Activated CD8-positive, alpha-beta T cell treated with anti-CD3 and anti-CD28 coated beads for 36 hours (primary cell): ENCODE results near the gene TALDO1. TPM values are rescaled to one million over a fixed set of nuclear protein-coding genes. Genes with fewer than 3 reads are reported as not detected.

Experiments used
- ATAC-seq: fragments of 200-7000 bp; cut with Tn5 transposase; one replicate; pipeline ENCODE4 v1.10.0; 2021; ENCODE audit warnings: mild to moderate bottlenecking, moderate library complexity
- CTCF ChIA-PET: fragments of 350-600 bp; sonication (Branson Sonifier 250); formaldehyde crosslinking; loops from one replicate; lab custom pipeline; 2021; ENCODE audit warnings: antibody characterized with exemption; lab: Charles Lee
- POLR2A ChIA-PET: fragments of 350-600 bp; sonication (Branson Sonifier 250); formaldehyde crosslinking; loops from one replicate; lab custom pipeline; 2021; ENCODE audit warnings: antibody characterized with exemption; lab: Charles Lee
- DNase-seq: peaks from one replicate; pipeline ENCODE4 v3.0.0-alpha.2; 2020
- H3K27ac Mint-ChIP-seq: one replicate; pipeline ENCODE4 v1.8.0; 2021; ENCODE audit warnings: mild to moderate bottlenecking, mixed read lengths
- H3K27me3 Mint-ChIP-seq: one replicate; pipeline ENCODE4 v1.8.0; 2021; ENCODE audit warnings: mixed read lengths
- H3K36me3 Mint-ChIP-seq: one replicate; pipeline ENCODE4 v1.8.0; 2021; ENCODE audit warnings: low read depth, mixed read lengths
- H3K4me1 Mint-ChIP-seq: one replicate; pipeline ENCODE4 v1.8.0; 2021; ENCODE audit warnings: low read depth, mixed read lengths
- H3K4me3 Mint-ChIP-seq: one replicate; pipeline ENCODE4 v1.8.0; 2021; ENCODE audit warnings: mild to moderate bottlenecking, moderate library complexity, mixed read lengths
- H3K9me3 Mint-ChIP-seq: one replicate; pipeline ENCODE4 v1.8.0; 2021; ENCODE audit warnings: mixed read lengths
- intact Hi-C: fragments of 100-400 bp; cut with micrococcal nuclease; formaldehyde crosslinking; loops from one replicate; pipeline ENCODE4 v1.10.0; 2022
- total RNA-seq, 2 experiments: library from RNA; stranded (reverse); gene quantifications; one replicate each; pipeline ENCODE4 v1.2.3, GENCODE V29; 2021
- TF ChIP-seq, protein P1 (sequence below): fragments of 200-600 bp; IDR thresholded peaks from one replicate; pipeline ENCODE4 v1.8.0; 2022; ENCODE audit warnings: antibody characterized with exemption, mild to moderate bottlenecking

TALDO1 gene
- total RNA-seq, 2 experiments from 2014 or later = 234 to 241 TPM

DNA sequence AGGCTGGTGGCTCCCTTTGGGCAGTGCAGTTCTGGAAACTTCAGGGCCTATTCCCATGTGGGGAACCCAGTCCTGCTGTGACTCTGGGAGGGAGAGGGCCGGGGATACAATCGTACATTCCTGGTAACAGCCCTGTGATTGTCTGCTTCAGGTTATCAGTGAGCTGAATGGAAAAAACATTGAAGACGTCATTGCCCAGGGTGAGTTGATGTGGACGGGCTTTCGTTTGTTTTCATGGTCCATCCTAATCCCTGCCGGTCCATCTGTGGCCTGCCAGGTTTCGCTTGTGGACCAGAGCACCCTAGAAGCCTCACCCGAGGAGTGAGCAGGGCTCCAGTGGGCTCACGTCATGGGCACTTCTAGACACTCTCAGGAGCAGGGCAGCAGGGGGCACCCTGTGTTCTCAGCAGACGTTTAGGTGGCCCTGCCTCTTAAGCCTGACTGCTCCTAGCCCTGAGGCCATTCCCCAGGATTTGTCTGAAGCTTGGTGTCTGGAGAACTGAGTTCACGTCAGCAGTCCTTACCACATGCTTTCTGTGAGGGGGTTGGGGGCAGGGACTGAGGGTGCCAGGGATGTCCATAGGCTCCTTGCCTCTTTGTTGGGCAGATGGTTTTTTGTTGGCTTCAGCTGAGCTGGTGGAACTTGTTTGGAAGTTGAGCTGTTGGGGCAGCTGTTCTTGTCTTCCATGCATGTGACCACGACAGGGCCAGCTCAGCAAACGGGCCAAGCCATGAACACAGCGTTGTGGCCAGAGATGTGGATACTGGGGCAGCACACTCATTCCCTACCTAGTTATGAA, 64.4 kb downstream of the TALDO1 start:
- Mint-ChIP-seq H3K4me3 (peak overlapping the region; percentile 87), H3K27ac (peak overlapping the region; percentile 87), H3K27me3 (no peaks in the 10 kb centered on the region), H3K4me1 (peaks cover 28% of the 10 kb centered on the region), H3K36me3 (peaks cover 44% of the 10 kb centered on the region), H3K9me3 (no peaks in the 10 kb centered on the region)
- ChIA-PET POLR2A (interaction anchor here (0.6 to 15.6 kb wide), 10 partner anchors 8 to 543 kb away, joined by 3 to 273 read pairs (median 6); partner anchors contain the start of genes CD151, CRACR2B, DEAF1 and GATD1), CTCF (interaction anchor here (0.9 to 2.0 kb wide), 4 partner anchors 8 to 30 kb away, joined by 3 to 4 read pairs (median 3); partner anchors contain the start of gene POLR2L)
- no peak for ATAC-seq
- DNase-seq = no peak
- intact Hi-C loops = no loop called here
- TF ChIP-seq, protein P1, sequence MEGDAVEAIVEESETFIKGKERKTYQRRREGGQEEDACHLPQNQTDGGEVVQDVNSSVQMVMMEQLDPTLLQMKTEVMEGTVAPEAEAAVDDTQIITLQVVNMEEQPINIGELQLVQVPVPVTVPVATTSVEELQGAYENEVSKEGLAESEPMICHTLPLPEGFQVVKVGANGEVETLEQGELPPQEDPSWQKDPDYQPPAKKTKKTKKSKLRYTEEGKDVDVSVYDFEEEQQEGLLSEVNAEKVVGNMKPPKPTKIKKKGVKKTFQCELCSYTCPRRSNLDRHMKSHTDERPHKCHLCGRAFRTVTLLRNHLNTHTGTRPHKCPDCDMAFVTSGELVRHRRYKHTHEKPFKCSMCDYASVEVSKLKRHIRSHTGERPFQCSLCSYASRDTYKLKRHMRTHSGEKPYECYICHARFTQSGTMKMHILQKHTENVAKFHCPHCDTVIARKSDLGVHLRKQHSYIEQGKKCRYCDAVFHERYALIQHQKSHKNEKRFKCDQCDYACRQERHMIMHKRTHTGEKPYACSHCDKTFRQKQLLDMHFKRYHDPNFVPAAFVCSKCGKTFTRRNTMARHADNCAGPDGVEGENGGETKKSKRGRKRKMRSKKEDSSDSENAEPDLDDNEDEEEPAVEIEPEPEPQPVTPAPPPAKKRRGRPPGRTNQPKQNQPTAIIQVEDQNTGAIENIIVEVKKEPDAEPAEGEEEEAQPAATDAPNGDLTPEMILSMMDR = no peak

DNA sequence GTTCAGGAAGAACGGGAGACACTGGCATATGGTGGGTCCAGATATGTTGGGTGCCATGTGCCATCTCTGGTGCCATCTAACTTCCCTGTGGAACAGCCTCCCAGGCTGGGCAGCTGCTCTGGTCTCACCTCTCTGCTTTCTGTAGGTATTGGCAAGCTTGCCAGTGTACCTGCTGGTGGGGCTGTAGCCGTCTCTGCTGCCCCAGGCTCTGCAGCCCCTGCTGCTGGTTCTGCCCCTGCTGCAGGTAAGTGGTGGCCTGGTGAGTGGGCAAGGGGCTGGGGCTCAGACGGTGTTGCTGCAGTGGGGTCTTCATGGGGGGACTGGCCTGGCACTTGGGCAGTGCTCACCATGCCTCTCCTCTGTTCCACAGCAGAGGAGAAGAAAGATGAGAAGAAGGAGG, 65.1 kb downstream of the TALDO1 start:
- peaks cover 28% of the 10 kb centered on the region for H3K4me1 Mint-ChIP-seq
- peak overlapping the region; percentile 87 for H3K27ac Mint-ChIP-seq
- H3K9me3 Mint-ChIP-seq = no peaks in the 10 kb centered on the region
- DNase-seq = no peak
- H3K4me3 Mint-ChIP-seq = peak overlapping the region; percentile 87
- ChIA-PET POLR2A (interaction anchor here (0.6 to 15.6 kb wide), 10 partner anchors 7 to 117 kb away, joined by 3 to 273 read pairs (median 6); partner anchors contain the start of genes CD151, CRACR2B, DEAF1 and PIDD1), CTCF (interaction anchor here (1.2 to 2.0 kb wide), 2 partner anchors 8 to 16 kb away, joined by 3 to 4 read pairs; no protein-coding TSS in a partner anchor)
- TF ChIP-seq, protein P1 = no peak
- no peak for ATAC-seq
- peaks cover 44% of the 10 kb centered on the region for H3K36me3 Mint-ChIP-seq
- H3K27me3 Mint-ChIP-seq = no peaks in the 10 kb centered on the region
- intact Hi-C loops = no loop called here

DNA sequence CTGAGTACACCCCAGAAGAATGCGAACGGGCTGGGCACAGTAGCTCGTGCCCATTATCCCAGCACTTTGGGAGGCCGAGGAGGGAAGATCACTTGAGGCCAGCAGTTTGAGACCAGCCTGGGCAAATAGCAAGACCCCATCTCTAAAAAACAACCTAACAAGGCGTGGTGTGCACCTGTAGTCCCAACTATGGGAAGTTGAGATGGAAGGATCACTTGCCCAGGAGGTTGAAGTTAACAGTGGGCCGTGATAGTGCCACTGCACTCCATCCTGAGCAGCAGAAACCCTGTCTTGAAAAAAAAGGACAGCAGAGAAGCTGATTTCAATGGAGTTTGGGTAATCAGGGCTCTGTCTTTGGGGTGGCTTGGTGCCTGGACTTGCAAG, 65.8 kb downstream of the TALDO1 start:
- POLR2A ChIA-PET = interaction anchor here (0.8 to 15.6 kb wide), 8 partner anchors 9 to 66 kb away, joined by 3 to 273 read pairs (median 6); partner anchors contain the start of genes CD151, CEND1, CRACR2B and GATD1
- intact Hi-C loops = no loop called here
- DNase-seq (no peak), ATAC-seq (no peak)
- peaks cover 25% of the 10 kb centered on the region for H3K4me1 Mint-ChIP-seq
- CTCF ChIA-PET = no interaction called here
- H3K36me3 Mint-ChIP-seq = peaks cover 41% of the 10 kb centered on the region
- H3K4me3 Mint-ChIP-seq = peak overlapping the region; percentile 87
- no peaks in the 10 kb centered on the region for H3K9me3 Mint-ChIP-seq
- peak overlapping the region; percentile 87 for H3K27ac Mint-ChIP-seq
- TF ChIP-seq, protein P1 = no peak
- H3K27me3 Mint-ChIP-seq = no peaks in the 10 kb centered on the region

DNA sequence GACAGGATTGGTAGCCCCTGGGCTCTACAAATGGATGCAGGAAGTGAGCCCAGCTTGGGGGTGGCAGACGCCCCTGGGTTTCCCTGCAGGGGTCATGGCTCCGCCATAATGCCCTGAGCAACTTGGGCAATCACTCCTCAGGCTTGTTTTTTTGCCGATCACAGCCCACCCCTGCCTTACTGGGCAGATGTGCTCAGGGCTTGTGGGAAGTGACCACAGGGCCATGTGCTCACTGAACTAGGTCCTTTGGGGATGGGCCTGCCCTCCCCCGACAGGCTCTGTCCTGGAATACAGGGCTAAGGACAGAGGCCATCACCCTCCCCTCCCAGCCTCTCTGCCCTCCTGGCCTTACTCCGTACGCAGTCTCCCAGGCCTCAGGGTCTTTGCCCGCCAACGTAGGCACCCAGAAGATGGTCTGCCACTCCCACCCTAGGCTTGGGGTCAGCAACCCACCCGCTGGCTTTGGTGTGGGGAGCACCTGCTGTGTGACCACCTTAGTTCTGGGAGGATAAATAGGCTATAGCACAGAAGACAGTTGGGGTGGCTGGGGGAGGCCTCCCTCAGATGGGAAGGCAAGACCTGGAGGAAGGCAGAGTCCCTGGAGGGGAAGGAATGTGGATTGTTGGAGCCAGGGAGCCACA, 66.3 kb downstream of the TALDO1 start:
- intact Hi-C loops = no loop called here

More for the DNA sequence above, 66.3 kb downstream of the TALDO1 start:
- Mint-ChIP-seq H3K4me3 (no peak overlapping the region), H3K4me1 (peaks cover 23% of the 10 kb centered on the region), H3K9me3 (no peaks in the 10 kb centered on the region), H3K27me3 (no peaks in the 10 kb centered on the region), H3K36me3 (peaks cover 41% of the 10 kb centered on the region), H3K27ac (peak overlapping the region; percentile 70)
- ChIA-PET CTCF (no interaction called here), POLR2A (interaction anchor here (1.0 to 15.6 kb wide), 7 partner anchors 8 to 66 kb away, joined by 3 to 273 read pairs (median 4); partner anchors contain the start of genes CD151, CEND1, CRACR2B and GATD1)
- TF ChIP-seq, protein P1 = no peak
- ATAC-seq (no peak), DNase-seq (no peak)

Other genes with a start within 250 kb of the TALDO1 start
- gene RNH1, start 240.2 kb upstream of the TALDO1 start, total RNA-seq = 100 to 1,000 TPM; 105 to 110 TPM
- gene HRAS, start 211.9 kb upstream of the TALDO1 start, total RNA-seq = 10 to 100 TPM; 30.4 to 34.6 TPM
- under 1 TPM; 0.67 to 0.99 TPM for gene LRRC56, start 209.9 kb upstream of the TALDO1 start, total RNA-seq
- 1 to 10 TPM in 1 of 2 experiments, under 1 TPM in 1; 0.88 to 1.3 TPM for gene LMNTD2, start 186.7 kb upstream of the TALDO1 start, total RNA-seq
- gene RASSF7, start 186.5 kb upstream of the TALDO1 start, total RNA-seq = 10 to 100 TPM; 16.8 to 17.3 TPM
- gene PHRF1, start 171.0 kb upstream of the TALDO1 start, total RNA-seq = 10 to 100 TPM; 43.1 to 44.5 TPM
- gene IRF7, start 131.5 kb upstream of the TALDO1 start, total RNA-seq = 10 to 100 TPM; 34.6 to 37.5 TPM
- gene CDHR5, start 122.5 kb upstream of the TALDO1 start, total RNA-seq = not detected
- not detected for gene SCT, start 120.3 kb upstream of the TALDO1 start, total RNA-seq
- under 1 TPM; 0.88 to 0.89 TPM for gene DRD4, start 110.2 kb upstream of the TALDO1 start, total RNA-seq
- 10 to 100 TPM; 59.1 to 59.3 TPM for gene DEAF1, start 52.2 kb upstream of the TALDO1 start, total RNA-seq
- 10 to 100 TPM; 10.6 to 12.5 TPM for gene TMEM80, start 51.6 kb upstream of the TALDO1 start, total RNA-seq
- gene EPS8L2, start 41.2 kb upstream of the TALDO1 start, total RNA-seq = 10 to 100 TPM; 15.0 to 16.7 TPM
- 10 to 100 TPM; 45.8 to 48.8 TPM for gene GATD1, start 30.0 kb downstream of the TALDO1 start, total RNA-seq
- under 1 TPM; 0.20 to 0.25 TPM for gene CEND1, start 42.6 kb downstream of the TALDO1 start, total RNA-seq
- 10 to 100 TPM; 33.3 to 36.7 TPM for gene SLC25A22, start 50.8 kb downstream of the TALDO1 start, total RNA-seq
- 10 to 100 TPM; 29.9 to 30.6 TPM for gene PIDD1, start 57.8 kb downstream of the TALDO1 start, total RNA-seq
- 1,000 to 10,000 TPM; 3,638 to 3,686 TPM for gene RPLP2, start 62.5 kb downstream of the TALDO1 start, total RNA-seq
- gene PNPLA2, start 71.5 kb downstream of the TALDO1 start, total RNA-seq = 10 to 100 TPM; 29.7 to 32.0 TPM
- gene CRACR2B, start 80.5 kb downstream of the TALDO1 start, total RNA-seq = 1 to 10 TPM; 2.1 to 2.4 TPM
- 10 to 100 TPM; 45.9 to 46.5 TPM for gene CD151, start 85.5 kb downstream of the TALDO1 start, total RNA-seq
- 10 to 100 TPM; 83.0 to 89.2 TPM for gene POLR2L, start 95.1 kb downstream of the TALDO1 start, total RNA-seq
- gene TSPAN4, start 95.4 kb downstream of the TALDO1 start, total RNA-seq = 10 to 100 TPM; 15.4 to 16.0 TPM
- 10 to 100 TPM; 69.8 to 72.0 TPM for gene CHID1, start 163.3 kb downstream of the TALDO1 start, total RNA-seq
- 10 to 100 TPM; 34.0 to 34.6 TPM for gene AP2A2, start 178.4 kb downstream of the TALDO1 start, total RNA-seq